ENCODE measurements around the gene SETD2.
A peak's percentile ranks its signal among the peaks of the same experiment; 100 is the strongest.

Gene SETD2

GRCh38 chr3:47009225-47010110 lies 154.4 kb downstream of the SETD2 start:
- no peak for TF ChIP-seq ISL1 (CRISPR knock-in tag; IDR thresholded peaks at IDR 0.05)
- no peak for TF ChIP-seq ZNF565 (CRISPR knock-in tag; conservative IDR thresholded peaks at IDR 0.05; ENCODE audit: low read depth)
- no peak for TF ChIP-seq TSHZ2 (CRISPR knock-in tag; IDR thresholded peaks at IDR 0.05)
- no peak for TF ChIP-seq TOX (CRISPR knock-in tag; IDR thresholded peaks at IDR 0.05; ENCODE audit: borderline replicate concordance)
- TF ChIP-seq, protein P1, sequence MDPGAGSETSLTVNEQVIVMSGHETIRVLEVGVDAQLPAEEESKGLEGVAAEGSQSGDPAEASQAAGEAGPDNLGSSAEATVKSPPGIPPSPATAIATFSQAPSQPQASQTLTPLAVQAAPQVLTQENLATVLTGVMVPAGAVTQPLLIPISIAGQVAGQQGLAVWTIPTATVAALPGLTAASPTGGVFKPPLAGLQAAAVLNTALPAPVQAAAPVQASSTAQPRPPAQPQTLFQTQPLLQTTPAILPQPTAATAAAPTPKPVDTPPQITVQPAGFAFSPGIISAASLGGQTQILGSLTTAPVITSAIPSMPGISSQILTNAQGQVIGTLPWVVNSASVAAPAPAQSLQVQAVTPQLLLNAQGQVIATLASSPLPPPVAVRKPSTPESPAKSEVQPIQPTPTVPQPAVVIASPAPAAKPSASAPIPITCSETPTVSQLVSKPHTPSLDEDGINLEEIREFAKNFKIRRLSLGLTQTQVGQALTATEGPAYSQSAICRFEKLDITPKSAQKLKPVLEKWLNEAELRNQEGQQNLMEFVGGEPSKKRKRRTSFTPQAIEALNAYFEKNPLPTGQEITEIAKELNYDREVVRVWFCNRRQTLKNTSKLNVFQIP (CRISPR knock-in tag; IDR thresholded peaks at IDR 0.05; ENCODE audit: borderline replicate concordance, low read depth), result no peak
- TF ChIP-seq ZFP3 (CRISPR knock-in tag; IDR thresholded peaks at IDR 0.05), result no peak
- TF ChIP-seq ZFP30 (CRISPR knock-in tag; IDR thresholded peaks at IDR 0.05), result no peak
- no peak for TF ChIP-seq GLIS3 (CRISPR knock-in tag; IDR thresholded peaks at IDR 0.05)
- TF ChIP-seq ESRRG (CRISPR knock-in tag; IDR thresholded peaks at IDR 0.05), result no peak
- no peak for TF ChIP-seq SNAI2 (CRISPR knock-in tag; IDR thresholded peaks at IDR 0.05)
- no peak for TF ChIP-seq RARB (CRISPR knock-in tag; IDR thresholded peaks at IDR 0.05)
- TF ChIP-seq BACH2 (CRISPR knock-in tag; IDR thresholded peaks at IDR 0.05; ENCODE audit: borderline replicate concordance), result no peak
- TF ChIP-seq, protein P2, sequence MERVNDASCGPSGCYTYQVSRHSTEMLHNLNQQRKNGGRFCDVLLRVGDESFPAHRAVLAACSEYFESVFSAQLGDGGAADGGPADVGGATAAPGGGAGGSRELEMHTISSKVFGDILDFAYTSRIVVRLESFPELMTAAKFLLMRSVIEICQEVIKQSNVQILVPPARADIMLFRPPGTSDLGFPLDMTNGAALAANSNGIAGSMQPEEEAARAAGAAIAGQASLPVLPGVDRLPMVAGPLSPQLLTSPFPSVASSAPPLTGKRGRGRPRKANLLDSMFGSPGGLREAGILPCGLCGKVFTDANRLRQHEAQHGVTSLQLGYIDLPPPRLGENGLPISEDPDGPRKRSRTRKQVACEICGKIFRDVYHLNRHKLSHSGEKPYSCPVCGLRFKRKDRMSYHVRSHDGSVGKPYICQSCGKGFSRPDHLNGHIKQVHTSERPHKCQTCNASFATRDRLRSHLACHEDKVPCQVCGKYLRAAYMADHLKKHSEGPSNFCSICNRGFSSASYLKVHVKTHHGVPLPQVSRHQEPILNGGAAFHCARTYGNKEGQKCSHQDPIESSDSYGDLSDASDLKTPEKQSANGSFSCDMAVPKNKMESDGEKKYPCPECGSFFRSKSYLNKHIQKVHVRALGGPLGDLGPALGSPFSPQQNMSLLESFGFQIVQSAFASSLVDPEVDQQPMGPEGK (CRISPR knock-in tag; IDR thresholded peaks at IDR 0.05; ENCODE audit: borderline replicate concordance), result no peak
- no peak for TF ChIP-seq CSDC2 (CRISPR knock-in tag; IDR thresholded peaks at IDR 0.05)
- no peak for TF ChIP-seq CREB5 (CRISPR knock-in tag; IDR thresholded peaks at IDR 0.05; ENCODE audit: low read depth)
- TF ChIP-seq ZC3H10 (CRISPR knock-in tag; IDR thresholded peaks at IDR 0.05), result no peak
- peak; percentile 94 for ATAC-seq

DNA sequence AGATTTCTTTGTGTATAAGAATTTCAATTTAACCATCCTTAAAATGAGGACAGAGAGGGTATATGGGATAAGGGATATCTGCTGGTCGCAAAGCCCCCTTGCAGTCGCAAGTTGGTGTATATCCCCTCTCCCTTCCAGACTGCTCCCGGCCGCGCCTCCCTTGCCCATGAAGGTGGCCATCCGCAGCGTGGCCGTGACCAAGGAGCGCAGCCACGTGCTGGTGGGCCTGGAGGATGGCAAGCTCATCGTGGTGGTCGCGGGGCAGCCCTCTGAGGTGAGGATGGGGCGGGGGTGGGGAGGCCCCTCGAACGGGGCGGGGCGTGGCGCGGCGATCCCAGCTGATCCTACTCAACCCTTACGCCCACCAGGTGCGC lies 155.1 kb downstream of the SETD2 start:
- TF ChIP-seq ZFP3 (CRISPR knock-in tag; IDR thresholded peaks at IDR 0.05) (no peak), PPARA (CRISPR knock-in tag; IDR thresholded peaks at IDR 0.05; ENCODE audit: borderline replicate concordance) (no peak), TCF4 (CRISPR knock-in tag; IDR thresholded peaks at IDR 0.05; ENCODE audit: borderline replicate concordance) (no peak), OSR1 (CRISPR knock-in tag; IDR thresholded peaks at IDR 0.05) (no peak), CSRNP3 (CRISPR knock-in tag; IDR thresholded peaks at IDR 0.05) (no peak), ZFP30 (CRISPR knock-in tag; IDR thresholded peaks at IDR 0.05) (no peak), TOX (CRISPR knock-in tag; IDR thresholded peaks at IDR 0.05; ENCODE audit: borderline replicate concordance) (no peak), ARNTL (CRISPR knock-in tag; IDR thresholded peaks at IDR 0.05; ENCODE audit: borderline replicate concordance, low read depth) (no peak), CREB5 (CRISPR knock-in tag; IDR thresholded peaks at IDR 0.05; ENCODE audit: low read depth) (no peak), GLIS3 (CRISPR knock-in tag; IDR thresholded peaks at IDR 0.05) (no peak), TSHZ2 (CRISPR knock-in tag; IDR thresholded peaks at IDR 0.05) (no peak), ESRRG (CRISPR knock-in tag; IDR thresholded peaks at IDR 0.05) (no peak), ZC3H10 (CRISPR knock-in tag; IDR thresholded peaks at IDR 0.05) (no peak), SNAI2 (CRISPR knock-in tag; IDR thresholded peaks at IDR 0.05) (no peak), RARB (CRISPR knock-in tag; IDR thresholded peaks at IDR 0.05) (no peak), ZNF70 (CRISPR knock-in tag; IDR thresholded peaks at IDR 0.05) (no peak)
- TF ChIP-seq, protein P2 (CRISPR knock-in tag; IDR thresholded peaks at IDR 0.05; ENCODE audit: borderline replicate concordance), result no peak
- ATAC-seq, result no peak; the same call in 2 of the 3 replicates
